ENCODE results near the gene ALKBH4. TPM values are rescaled to one million over a fixed set of nuclear protein-coding genes. Genes with fewer than 3 reads are reported as not detected.

The ALKBH4 gene
- total and polyA plus RNA-seq, 2 of the 4 experiments (the other 2 are of a cell fraction) = 6.1 to 7.4 TPM

- no peak overlapping the region for H4K91ac ChIP-seq (ENCODE audit: insufficient read depth, low read depth, low read length)
- no peak overlapping the region for H3K23ac ChIP-seq (ENCODE audit: low read depth, low read length)
- DNase-seq = no peak
- peaks cover 12% of the 10 kb centered on the region for H4K20me1 ChIP-seq (ENCODE audit: insufficient read depth, low read length)
- no peak for TF ChIP-seq RAD21 (IDR thresholded peaks at IDR 0.05; ENCODE audit: low read length)
- CTCF ChIA-PET = no interaction called here
- 90% methylated on average over 5 of the region's 12 CpGs; no CpG with 5 or more reads in 1 of the 2 experiments for WGBS, 2 experiments (ENCODE audit: extremely low coverage in 2 of 2, insufficient read length in 1 of 2)
- BruUV-seq (replicated peaks) = no TSS peak
- H2AFZ ChIP-seq (replicated peaks; ENCODE audit: low read length, poor library complexity) = no peak overlapping the region
- H3K18ac ChIP-seq (ENCODE audit: low read depth, low read length) = no peak overlapping the region
- in situ Hi-C loops (cut with MboI; ENCODE audit: low sequenced_read_pairs) = no loop called here
- no peak overlapping the region for H3K9ac ChIP-seq (ENCODE audit: low read depth, low read length)
- H4K5ac ChIP-seq (ENCODE audit: low read depth, low read length) = no peak overlapping the region
- H4K8ac ChIP-seq (ENCODE audit: low read depth in 2 of 2, low read length in 2 of 2) = no peak overlapping the region
- intact Hi-C loops (cut with micrococcal nuclease) = no loop called here
- peaks cover 0 to 18% of the 10 kb centered on the region in 2 experiments; a peak in 2 of 4 replicates for H3K79me1 ChIP-seq (ENCODE audit: low read depth in 1 of 2, low read length in 2 of 2)
- no peak overlapping the region for H2AK5ac ChIP-seq (ENCODE audit: low read depth, low read length)
- H3K14ac ChIP-seq (replicated peaks; ENCODE audit: low read depth, low read length) = no peak overlapping the region
- no peak overlapping the region for H2BK5ac ChIP-seq (ENCODE audit: low read depth, low read length, poor library complexity, severe bottlenecking)
- no peaks in the 10 kb centered on the region; the same call in 1 of the 2 replicates for H3K9me1 ChIP-seq (ENCODE audit: insufficient read depth, low read length)
- H3K4me1 ChIP-seq (ENCODE audit: control insufficient read depth, insufficient read depth, low read length) = peaks cover 8% of the 10 kb centered on the region
- H3K36me3 ChIP-seq (ENCODE audit: control insufficient read depth, insufficient read depth, low read length) = peaks cover 26% of the 10 kb centered on the region
- no peak overlapping the region for H2AK9ac ChIP-seq (replicated peaks; ENCODE audit: low read depth, low read length, poor library complexity)
- POLR2A ChIA-PET (ENCODE audit: unreplicated experiment) = no interaction called here
- H3K4ac ChIP-seq (ENCODE audit: low read depth, low read length) = no peak overlapping the region
- ATAC-seq (ENCODE audit: low read depth) = no peak
- H3K56ac ChIP-seq (ENCODE audit: extremely low read depth, insufficient read depth, low read length) = no peak overlapping the region
- dilution Hi-C loops (cut with HindIII; ENCODE audit: low sequenced_read_pairs, unreplicated experiment) = no loop called here
- H3K27ac ChIP-seq (ENCODE audit: insufficient read depth, low read length) = no peak overlapping the region
- H2BK120ac ChIP-seq (ENCODE audit: low read depth, low read length) = no peak overlapping the region
- no peaks in the 10 kb centered on the region for H3K9me3 ChIP-seq (ENCODE audit: control insufficient read depth, insufficient read depth, low read length)
- no peak overlapping the region for H3K4me3 ChIP-seq (ENCODE audit: insufficient read depth, low read depth, low read length)
- H3K4me2 ChIP-seq (ENCODE audit: low read depth, low read length) = no peak overlapping the region
- H2BK20ac ChIP-seq (ENCODE audit: low read depth, low read length) = no peak overlapping the region
- H3K27me3 ChIP-seq (ENCODE audit: control insufficient read depth, insufficient read depth, low read length) = no peaks in the 10 kb centered on the region
- no peak overlapping the region for H2BK15ac ChIP-seq (ENCODE audit: low read depth, low read length)
These were observed 10.2 kb downstream of the ALKBH4 start for GRCh38 chr7:102454468-102454867.
